Measurements from ENCODE around the gene MAP2. TPM values are rescaled to one million over a fixed set of nuclear protein-coding genes. Genes with fewer than 3 reads are reported as not detected.

MAP2 gene
- total and polyA plus RNA-seq, 2 experiments from 2014 or later: 2.9 to 4.4 TPM

DNA sequence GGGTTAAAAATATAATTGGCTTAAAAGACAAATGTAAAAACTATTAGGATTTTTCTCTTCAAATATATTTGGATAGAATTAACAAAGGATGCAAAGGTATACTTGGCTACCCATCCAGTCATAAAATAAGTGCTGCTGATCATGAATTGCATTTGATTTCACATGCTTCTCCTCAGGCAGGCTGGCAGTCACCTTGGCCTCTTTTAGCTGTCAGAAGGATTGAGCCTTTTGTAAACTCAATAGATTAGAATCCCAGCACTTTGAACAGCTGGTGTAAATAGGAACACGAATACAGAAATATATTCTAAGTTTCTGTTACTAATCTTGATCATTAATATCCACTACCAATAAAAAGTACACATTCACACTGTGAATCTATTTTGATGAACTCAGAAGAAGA, 178.4 kb downstream of the MAP2 start (continued):
- TF ChIP-seq, protein P1, sequence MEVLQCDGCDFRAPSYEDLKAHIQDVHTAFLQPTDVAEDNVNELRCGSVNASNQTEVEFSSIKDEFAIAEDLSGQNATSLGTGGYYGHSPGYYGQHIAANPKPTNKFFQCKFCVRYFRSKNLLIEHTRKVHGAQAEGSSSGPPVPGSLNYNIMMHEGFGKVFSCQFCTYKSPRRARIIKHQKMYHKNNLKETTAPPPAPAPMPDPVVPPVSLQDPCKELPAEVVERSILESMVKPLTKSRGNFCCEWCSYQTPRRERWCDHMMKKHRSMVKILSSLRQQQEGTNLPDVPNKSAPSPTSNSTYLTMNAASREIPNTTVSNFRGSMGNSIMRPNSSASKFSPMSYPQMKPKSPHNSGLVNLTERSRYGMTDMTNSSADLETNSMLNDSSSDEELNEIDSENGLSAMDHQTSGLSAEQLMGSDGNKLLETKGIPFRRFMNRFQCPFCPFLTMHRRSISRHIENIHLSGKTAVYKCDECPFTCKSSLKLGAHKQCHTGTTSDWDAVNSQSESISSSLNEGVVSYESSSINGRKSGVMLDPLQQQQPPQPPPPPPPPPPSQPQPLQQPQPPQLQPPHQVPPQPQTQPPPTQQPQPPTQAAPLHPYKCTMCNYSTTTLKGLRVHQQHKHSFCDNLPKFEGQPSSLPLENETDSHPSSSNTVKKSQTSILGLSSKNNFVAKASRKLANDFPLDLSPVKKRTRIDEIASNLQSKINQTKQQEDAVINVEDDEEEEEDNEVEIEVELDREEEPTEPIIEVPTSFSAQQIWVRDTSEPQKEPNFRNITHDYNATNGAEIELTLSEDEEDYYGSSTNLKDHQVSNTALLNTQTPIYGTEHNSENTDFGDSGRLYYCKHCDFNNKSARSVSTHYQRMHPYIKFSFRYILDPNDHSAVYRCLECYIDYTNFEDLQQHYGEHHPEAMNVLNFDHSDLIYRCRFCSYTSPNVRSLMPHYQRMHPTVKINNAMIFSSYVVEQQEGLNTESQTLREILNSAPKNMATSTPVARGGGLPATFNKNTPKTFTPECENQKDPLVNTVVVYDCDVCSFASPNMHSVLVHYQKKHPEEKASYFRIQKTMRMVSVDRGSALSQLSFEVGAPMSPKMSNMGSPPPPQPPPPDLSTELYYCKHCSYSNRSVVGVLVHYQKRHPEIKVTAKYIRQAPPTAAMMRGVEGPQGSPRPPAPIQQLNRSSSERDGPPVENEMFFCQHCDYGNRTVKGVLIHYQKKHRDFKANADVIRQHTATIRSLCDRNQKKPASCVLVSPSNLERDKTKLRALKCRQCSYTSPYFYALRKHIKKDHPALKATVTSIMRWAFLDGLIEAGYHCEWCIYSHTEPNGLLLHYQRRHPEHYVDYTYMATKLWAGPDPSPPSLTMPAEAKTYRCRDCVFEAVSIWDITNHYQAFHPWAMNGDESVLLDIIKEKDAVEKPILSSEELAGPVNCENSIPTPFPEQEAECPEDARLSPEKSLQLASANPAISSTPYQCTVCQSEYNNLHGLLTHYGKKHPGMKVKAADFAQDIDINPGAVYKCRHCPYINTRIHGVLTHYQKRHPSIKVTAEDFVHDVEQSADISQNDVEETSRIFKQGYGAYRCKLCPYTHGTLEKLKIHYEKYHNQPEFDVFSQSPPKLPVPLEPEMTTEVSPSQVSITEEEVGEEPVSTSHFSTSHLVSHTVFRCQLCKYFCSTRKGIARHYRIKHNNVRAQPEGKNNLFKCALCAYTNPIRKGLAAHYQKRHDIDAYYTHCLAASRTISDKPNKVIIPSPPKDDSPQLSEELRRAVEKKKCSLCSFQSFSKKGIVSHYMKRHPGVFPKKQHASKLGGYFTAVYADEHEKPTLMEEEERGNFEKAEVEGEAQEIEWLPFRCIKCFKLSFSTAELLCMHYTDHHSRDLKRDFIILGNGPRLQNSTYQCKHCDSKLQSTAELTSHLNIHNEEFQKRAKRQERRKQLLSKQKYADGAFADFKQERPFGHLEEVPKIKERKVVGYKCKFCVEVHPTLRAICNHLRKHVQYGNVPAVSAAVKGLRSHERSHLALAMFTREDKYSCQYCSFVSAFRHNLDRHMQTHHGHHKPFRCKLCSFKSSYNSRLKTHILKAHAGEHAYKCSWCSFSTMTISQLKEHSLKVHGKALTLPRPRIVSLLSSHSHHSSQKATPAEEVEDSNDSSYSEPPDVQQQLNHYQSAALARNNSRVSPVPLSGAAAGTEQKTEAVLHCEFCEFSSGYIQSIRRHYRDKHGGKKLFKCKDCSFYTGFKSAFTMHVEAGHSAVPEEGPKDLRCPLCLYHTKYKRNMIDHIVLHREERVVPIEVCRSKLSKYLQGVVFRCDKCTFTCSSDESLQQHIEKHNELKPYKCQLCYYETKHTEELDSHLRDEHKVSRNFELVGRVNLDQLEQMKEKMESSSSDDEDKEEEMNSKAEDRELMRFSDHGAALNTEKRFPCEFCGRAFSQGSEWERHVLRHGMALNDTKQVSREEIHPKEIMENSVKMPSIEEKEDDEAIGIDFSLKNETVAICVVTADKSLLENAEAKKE (CRISPR knock-in tag; IDR thresholded peaks at IDR 0.05): no peak
- TF ChIP-seq NANOG (IDR thresholded peaks at IDR 0.05; ENCODE audit: borderline replicate concordance): no peak
- TF ChIP-seq, protein P2, sequence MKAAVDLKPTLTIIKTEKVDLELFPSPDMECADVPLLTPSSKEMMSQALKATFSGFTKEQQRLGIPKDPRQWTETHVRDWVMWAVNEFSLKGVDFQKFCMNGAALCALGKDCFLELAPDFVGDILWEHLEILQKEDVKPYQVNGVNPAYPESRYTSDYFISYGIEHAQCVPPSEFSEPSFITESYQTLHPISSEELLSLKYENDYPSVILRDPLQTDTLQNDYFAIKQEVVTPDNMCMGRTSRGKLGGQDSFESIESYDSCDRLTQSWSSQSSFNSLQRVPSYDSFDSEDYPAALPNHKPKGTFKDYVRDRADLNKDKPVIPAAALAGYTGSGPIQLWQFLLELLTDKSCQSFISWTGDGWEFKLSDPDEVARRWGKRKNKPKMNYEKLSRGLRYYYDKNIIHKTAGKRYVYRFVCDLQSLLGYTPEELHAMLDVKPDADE (IDR thresholded peaks at IDR 0.05): no peak
- TF ChIP-seq REST (IDR thresholded peaks at IDR 0.05; ENCODE audit: unreplicated experiment): no peak

- H3K4me1 ChIP-seq (ENCODE audit: insufficient read depth): peaks cover 14% of the 10 kb centered on the region
- H3K79me2 ChIP-seq (replicated peaks; ENCODE audit: insufficient read depth): no peaks in the 10 kb centered on the region
- DNase-seq (ENCODE audit: low spot score) (no peak), ATAC-seq (no peak)
- H3K27me3 ChIP-seq (ENCODE audit: insufficient read depth): no peaks in the 10 kb centered on the region
- no peak overlapping the region for H2AFZ ChIP-seq
- no peak overlapping the region for H3K4me3 ChIP-seq
- no peak overlapping the region for H3K4me3 Mint-ChIP-seq
- H3K27ac Mint-ChIP-seq: no peak overlapping the region
- H3K9me2 ChIP-seq (ENCODE audit: insufficient read depth): no peaks in the 10 kb centered on the region
- no peaks in the 10 kb centered on the region for H4K20me1 ChIP-seq (replicated peaks; ENCODE audit: insufficient read depth)
- H3K4me2 ChIP-seq: no peak overlapping the region
- H3K27ac ChIP-seq (ENCODE audit: low read depth): no peak overlapping the region
- H3K36me3 Mint-ChIP-seq (ENCODE audit: low read depth): no peaks in the 10 kb centered on the region; the same call in 2 of the 3 replicates
- H3F3A ChIP-seq (replicated peaks; ENCODE audit: low read depth): no peaks in the 10 kb centered on the region
- H3K9me3 Mint-ChIP-seq: no peaks in the 10 kb centered on the region; the same call in 2 of the 3 replicates
- H3K4me1 Mint-ChIP-seq: peaks cover 21% of the 10 kb centered on the region
- H3K27me3 Mint-ChIP-seq (ENCODE audit: insufficient read depth, low read depth, poor library complexity): no peaks in the 10 kb centered on the region
- H3K36me3 ChIP-seq (ENCODE audit: insufficient read depth): no peaks in the 10 kb centered on the region
- TF ChIP-seq JUNB (IDR thresholded peaks at IDR 0.05; ENCODE audit: unreplicated experiment): no peak
- no peak for TF ChIP-seq EZH2 (IDR thresholded peaks at IDR 0.05; ENCODE audit: low read depth, unreplicated experiment)
- no peak for TF ChIP-seq EZH2phosphoT487 (IDR thresholded peaks at IDR 0.05; ENCODE audit: unreplicated experiment)
- no peak for TF ChIP-seq POLR2AphosphoS5 (IDR thresholded peaks at IDR 0.05; ENCODE audit: low read depth)
- TF ChIP-seq NANOG (IDR thresholded peaks at IDR 0.05; ENCODE audit: borderline replicate concordance): no peak
- TF ChIP-seq ZNF331 (CRISPR knock-in tag; IDR thresholded peaks at IDR 0.05; ENCODE audit: low read depth): no peak
- TF ChIP-seq, protein P3, sequence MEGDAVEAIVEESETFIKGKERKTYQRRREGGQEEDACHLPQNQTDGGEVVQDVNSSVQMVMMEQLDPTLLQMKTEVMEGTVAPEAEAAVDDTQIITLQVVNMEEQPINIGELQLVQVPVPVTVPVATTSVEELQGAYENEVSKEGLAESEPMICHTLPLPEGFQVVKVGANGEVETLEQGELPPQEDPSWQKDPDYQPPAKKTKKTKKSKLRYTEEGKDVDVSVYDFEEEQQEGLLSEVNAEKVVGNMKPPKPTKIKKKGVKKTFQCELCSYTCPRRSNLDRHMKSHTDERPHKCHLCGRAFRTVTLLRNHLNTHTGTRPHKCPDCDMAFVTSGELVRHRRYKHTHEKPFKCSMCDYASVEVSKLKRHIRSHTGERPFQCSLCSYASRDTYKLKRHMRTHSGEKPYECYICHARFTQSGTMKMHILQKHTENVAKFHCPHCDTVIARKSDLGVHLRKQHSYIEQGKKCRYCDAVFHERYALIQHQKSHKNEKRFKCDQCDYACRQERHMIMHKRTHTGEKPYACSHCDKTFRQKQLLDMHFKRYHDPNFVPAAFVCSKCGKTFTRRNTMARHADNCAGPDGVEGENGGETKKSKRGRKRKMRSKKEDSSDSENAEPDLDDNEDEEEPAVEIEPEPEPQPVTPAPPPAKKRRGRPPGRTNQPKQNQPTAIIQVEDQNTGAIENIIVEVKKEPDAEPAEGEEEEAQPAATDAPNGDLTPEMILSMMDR (conservative IDR thresholded peaks at IDR 0.05; ENCODE audit: low read depth in 2 of 2): no peak
- no peak for TF ChIP-seq CREB1 (CRISPR knock-in tag; IDR thresholded peaks at IDR 0.05; ENCODE audit: low read depth)
- TF ChIP-seq, protein P2 (IDR thresholded peaks at IDR 0.05): no peak
Observed at GRCh38 chr2:209609531-209609930, 185.7 kb downstream of the MAP2 start.

Measured in GM23338 (cell line).